Jurkat, Clone E6-1 (cell line): ENCODE results near the gene WDR5B. TPM values are rescaled to one million over a fixed set of nuclear protein-coding genes. Genes with fewer than 3 reads are reported as not detected.
"Not testable (repeated sequence)": the region's sequence is repeated elsewhere in the genome, so short reads cannot be mapped to it uniquely, and the experiment has no call there.

Source experiments
- DNase-seq: peaks from one replicate; pipeline ENCODE4 v3.0.0-alpha.2; 2011; ENCODE audit warnings: low read depth, low spot score
- H3K4me3 ChIP-seq: 2 replicates; pipeline ENCODE4 v1.5.1; 2011; ENCODE audit warnings: mild to moderate bottlenecking, low read length, control low read depth, moderate library complexity
- polyA plus RNA-seq: library from polyadenylated mRNA; unstranded; fragments of >200 nt; gene quantifications from one replicate; pipeline ENCODE4 v1.2.1, GENCODE V29; 2012; ENCODE audit warnings: missing spikeins; ENCODE audit not compliant: insufficient read length, insufficient read depth

WDR5B gene
- polyA plus RNA-seq, result 4.2 TPM

GRCh38 chr3:122415762-122416654 lies at the start of gene WDR5B:
Gene WDR5B, minus strand, starts transcription at chr3:122416062. Its CDS starts 534 bp downstream, at chr3:122415528.
- peak; percentile 97 for DNase-seq
- H3K4me3 ChIP-seq, result peak within 1 kb of the TSS; percentile 80

- no peak overlapping the region for H3K4me3 ChIP-seq
Observed at GRCh38 chr3:122464659-122465058, 48.8 kb upstream of the WDR5B start.

GRCh38 chr3:122462406-122462805 lies 46.5 kb upstream of the WDR5B start:
- no peak overlapping the region for H3K4me3 ChIP-seq
- DNase-seq, result no peak

More at GRCh38 chr3:122464659-122465058, 48.8 kb upstream of the WDR5B start:
- DNase-seq, result no peak

GRCh38 chr3:122461806-122462205 lies 45.9 kb upstream of the WDR5B start:
- DNase-seq, result no peak
- no peak overlapping the region for H3K4me3 ChIP-seq

- H3K4me3 ChIP-seq, result no peak overlapping the region
- no peak for DNase-seq
Observed at GRCh38 chr3:122458992-122459391, 43.1 kb upstream of the WDR5B start.

GRCh38 chr3:122457706-122458105 lies 41.8 kb upstream of the WDR5B start:
- no peak for DNase-seq
- H3K4me3 ChIP-seq, result no peak overlapping the region

GRCh38 chr3:122456074-122456473 lies 40.2 kb upstream of the WDR5B start:
- H3K4me3 ChIP-seq, result no peak overlapping the region
- DNase-seq, result no peak

- DNase-seq, result no peak
- H3K4me3 ChIP-seq, result no peak overlapping the region
Observed at GRCh38 chr3:122451371-122451770, 35.5 kb upstream of the WDR5B start.

GRCh38 chr3:122448218-122448617 lies 32.4 kb upstream of the WDR5B start:
- H3K4me3 ChIP-seq, DNase-seq: not testable (repeated sequence)

GRCh38 chr3:122444491-122444887 lies 28.6 kb upstream of the WDR5B start:
- not testable (repeated sequence) for DNase-seq, H3K4me3 ChIP-seq

GRCh38 chr3:122443762-122444490 lies 28.1 kb upstream of the WDR5B start:
- DNase-seq, H3K4me3 ChIP-seq: not testable (repeated sequence)

- H3K4me3 ChIP-seq, result no peak overlapping the region
- DNase-seq, result no peak
Observed at GRCh38 chr3:122443090-122443489, 27.2 kb upstream of the WDR5B start.

- no peak for DNase-seq
- H3K4me3 ChIP-seq, result no peak overlapping the region
Observed at GRCh38 chr3:122435950-122436349, 20.1 kb upstream of the WDR5B start.

GRCh38 chr3:122430371-122430770 lies 14.5 kb upstream of the WDR5B start:
- peak; percentile 8 for DNase-seq
- H3K4me3 ChIP-seq, result no peak overlapping the region

GRCh38 chr3:122427857-122428471 lies 12.1 kb upstream of the WDR5B start:
- no peak overlapping the region for H3K4me3 ChIP-seq
- DNase-seq, result no peak

- DNase-seq, result no peak
- H3K4me3 ChIP-seq, result no peak overlapping the region
Observed at GRCh38 chr3:122421836-122422235, 6.0 kb upstream of the WDR5B start.

- no peak for DNase-seq
Observed at GRCh38 chr3:122421101-122421500, 5.2 kb upstream of the WDR5B start.

GRCh38 chr3:122416966-122417365 lies 1.1 kb upstream of the WDR5B start:
- H3K4me3 ChIP-seq, result peak overlapping the region; percentile 80
- DNase-seq, result no peak

More at GRCh38 chr3:122421101-122421500, 5.2 kb upstream of the WDR5B start:
- H3K4me3 ChIP-seq, result no peak overlapping the region

- peak overlapping the region; percentile 80 for H3K4me3 ChIP-seq
- DNase-seq, result peak; percentile 60
Observed at GRCh38 chr3:122415104-122415744, 638 bp downstream of the WDR5B start.
